Mucosa of descending colon (tissue), 3 donors: Measurements from ENCODE around the gene SLC25A39. TPM values are rescaled to one million over a fixed set of nuclear protein-coding genes. Genes with fewer than 3 reads are reported as not detected.

Experiments used
- ATAC-seq: fragments of 200-7000 bp; cut with Tn5 transposase; one replicate; pipeline ENCODE4 v1.9.1; 2020; ENCODE audit warnings: mild to moderate bottlenecking, moderate library complexity
- DNase-seq, 3 donors: peaks; one replicate each; pipeline ENCODE4 v3.0.0-alpha.2; 2020
- H3K36me3 ChIP-seq: fragments of 200-600 bp; one replicate; pipeline ENCODE4 v1.8.0; 2021; ENCODE audit warnings: low read depth, mild to moderate bottlenecking
- H3K4me1 ChIP-seq: fragments of 200-600 bp; one replicate; pipeline ENCODE4 v1.8.0; 2021; ENCODE audit warnings: low read depth, mild to moderate bottlenecking
- H3K4me3 ChIP-seq: fragments of 200-600 bp; one replicate; pipeline ENCODE4 v1.8.0; 2021; ENCODE audit warnings: mild to moderate bottlenecking
- H3K9me3 ChIP-seq: fragments of 200-600 bp; one replicate; pipeline ENCODE4 v1.8.0; 2021; ENCODE audit warnings: mild to moderate bottlenecking
- CTCF ChIP-seq: fragments of 200-600 bp; IDR thresholded peaks from one replicate; pipeline ENCODE4 v1.8.0; 2022; ENCODE audit warnings: antibody characterized with exemption, mild to moderate bottlenecking
- intact Hi-C, 2 donors: fragments of 100-400 bp; cut with DNase I in 1 of 2; cut with micrococcal nuclease in 1 of 2; formaldehyde crosslinking; loops; one replicate each; pipeline versions ENCODE4 v1.11.0 to v1.11.1; 2022; cut with DNase I, micrococcal nuclease
- total RNA-seq, 3 donors: library from RNA; stranded (reverse); fragmentation: NEBNext Ultra II Directional in 2 of 3; extraction: Animal tissue kit (Norgen Biotek cat#: 25700) in 2 of 3; gene quantifications; one replicate each; pipeline versions ENCODE4 v1.2.1 to v1.2.4, GENCODE V29; 2021 to 2023
- donor health status: DM: no; HTN: no; CAD: no; lungs with moderate emphysema.
- donor health status: DM: no; HTN: no; CAD: no.
- donor health status: DM: no; HTN: yes; CAD: no.

The SLC25A39 gene
- total RNA-seq, 3 donors from 2014 or later = 91.8 to 142 (median 133) TPM

GRCh38 chr17:44282264-44282663 lies 42.4 kb downstream of the SLC25A39 start:
- H3K4me3 ChIP-seq = no peak overlapping the region
- no peak for TF ChIP-seq CTCF
- no peak for DNase-seq
- no peaks in the 10 kb centered on the region for H3K9me3 ChIP-seq
- no peaks in the 10 kb centered on the region for H3K36me3 ChIP-seq
- H3K4me1 ChIP-seq = peaks cover 11% of the 10 kb centered on the region
- no peak for ATAC-seq
- intact Hi-C loops = no loop called here

- Histone ChIP-seq H3K36me3 (no peaks in the 10 kb centered on the region), H3K4me1 (peaks cover 11% of the 10 kb centered on the region), H3K9me3 (no peaks in the 10 kb centered on the region), H3K4me3 (no peak overlapping the region)
- no peak for TF ChIP-seq CTCF
- intact Hi-C loops = no loop called here
- DNase-seq (no peak), ATAC-seq (no peak)
Measured at GRCh38 chr17:44281570-44281969, 43.1 kb downstream of the SLC25A39 start.

GRCh38 chr17:44280392-44280937 lies 44.2 kb downstream of the SLC25A39 start:
- ATAC-seq (peak; percentile 31), DNase-seq (peak in 1 of 3 donors; percentile 30)
- intact Hi-C loops = no loop called here
- TF ChIP-seq CTCF = no peak
- Histone ChIP-seq H3K36me3 (no peaks in the 10 kb centered on the region), H3K4me1 (peaks cover 11% of the 10 kb centered on the region), H3K4me3 (no peak overlapping the region), H3K9me3 (no peaks in the 10 kb centered on the region)

- Histone ChIP-seq H3K4me1 (peaks cover 11% of the 10 kb centered on the region), H3K9me3 (no peaks in the 10 kb centered on the region), H3K4me3 (no peak overlapping the region), H3K36me3 (no peaks in the 10 kb centered on the region)
- DNase-seq (peak; percentile 66 to 82 (median 72)), ATAC-seq (peak; percentile 94)
- intact Hi-C loops = no loop called here
- TF ChIP-seq CTCF = no peak
Measured at GRCh38 chr17:44279666-44280391, 44.8 kb downstream of the SLC25A39 start.

- intact Hi-C loops = no loop called here
- no peak overlapping the region for H3K4me3 ChIP-seq
- no peaks in the 10 kb centered on the region for H3K9me3 ChIP-seq
- no peak for DNase-seq
- H3K36me3 ChIP-seq = no peaks in the 10 kb centered on the region
- TF ChIP-seq CTCF = no peak
- H3K4me1 ChIP-seq = peaks cover 11% of the 10 kb centered on the region
- no peak for ATAC-seq
Measured at GRCh38 chr17:44279346-44279665, 45.3 kb downstream of the SLC25A39 start.
